ENCODE results near the gene KIFC1. TPM values are rescaled to one million over a fixed set of nuclear protein-coding genes. Genes with fewer than 3 reads are reported as not detected.
A peak's percentile ranks its signal among the peaks of the same experiment; 100 is the strongest.

The KIFC1 gene
- total and polyA plus RNA-seq, 9 of the 15 experiments (the other 6 are each of a cell fraction or from before 2014, with no cell fraction given) = 1.3 to 95.2 (median 76.9) TPM

GRCh38 chr6:33427585-33428223, 36.1 kb downstream of the KIFC1 start (continued):
- no peak for TF ChIP-seq TSC22D4 (tag; IDR thresholded peaks at IDR 0.05)
- TF ChIP-seq MXI1 (IDR thresholded peaks at IDR 0.05; ENCODE audit: low read depth, low read length) = peak; percentile 41; the same call in 1 of the 2 replicates
- TF ChIP-seq USF1 (CRISPR knock-in tag; IDR thresholded peaks at IDR 0.05) = peak; percentile 47
- no peak for TF ChIP-seq SMAD1 (IDR thresholded peaks at IDR 0.05; ENCODE audit: low read depth, low read length, partially characterized antibody)
- TF ChIP-seq CSDE1 (IDR thresholded peaks at IDR 0.05) = peak in 1 of 2 experiments; percentile 22; a peak in 1 of 4 replicates
- TF ChIP-seq THAP12 (CRISPR knock-in tag; IDR thresholded peaks at IDR 0.05) = peak; percentile 61; the same call in 1 of the 2 replicates
- TF ChIP-seq ID3 (CRISPR knock-in tag; IDR thresholded peaks at IDR 0.05) = no peak
- TF ChIP-seq ID3 (tag; IDR thresholded peaks at IDR 0.05) = no peak
- peak; percentile 65 for TF ChIP-seq HNRNPLL (IDR thresholded peaks at IDR 0.05; ENCODE audit: low read depth, low read length, poor library complexity, severe bottlenecking)
- TF ChIP-seq FOXM1 (IDR thresholded peaks at IDR 0.05; ENCODE audit: low read depth) = no peak
- TF ChIP-seq FOXM1 (CRISPR knock-in tag; IDR thresholded peaks at IDR 0.05; ENCODE audit: low read depth) = no peak; the same call in 1 of the 2 replicates
- peak; percentile 52 to 61; a peak in 2 of 4 replicates for TF ChIP-seq SIN3A (IDR thresholded peaks at IDR 0.05; ENCODE audit: borderline replicate concordance in 2 of 2, control insufficient read depth in 1 of 2, low read depth in 2 of 2, low read length in 2 of 2)
- peak; percentile 29; the same call in 1 of the 2 replicates for TF ChIP-seq ESRRA (IDR thresholded peaks at IDR 0.05; ENCODE audit: borderline replicate concordance, low read depth)
- no peak for TF ChIP-seq PYGO2 (tag; IDR thresholded peaks at IDR 0.05)
- peak; percentile 51 for TF ChIP-seq RBBP5 (IDR thresholded peaks at IDR 0.05; ENCODE audit: borderline replicate concordance, insufficient read depth, low read length, poor library complexity, severe bottlenecking)
- peak; percentile 64; the same call in 1 of the 2 replicates for TF ChIP-seq PHF8 (IDR thresholded peaks at IDR 0.05; ENCODE audit: borderline replicate concordance, low read length)
- TF ChIP-seq MTA2 (IDR thresholded peaks at IDR 0.05; ENCODE audit: low read depth) = no peak
- TF ChIP-seq KDM4B (IDR thresholded peaks at IDR 0.05; ENCODE audit: borderline replicate concordance in 2 of 2, low read depth in 1 of 2) = peak in 1 of 2 experiments; percentile 51; a peak in 1 of 4 replicates
- 0 out of 4 replicates have a peak, but pooled peaks of 1 of the 2 experiments have one; percentile 18 for TF ChIP-seq MLLT1 (IDR thresholded peaks at IDR 0.05)
- peak in 2 of 3 experiments; percentile 11 to 21 for TF ChIP-seq YY1 (IDR thresholded peaks at IDR 0.05; ENCODE audit: borderline replicate concordance in 1 of 3, control insufficient read depth in 1 of 3, extremely low read depth in 1 of 3, insufficient read depth in 3 of 3, insufficient read length in 1 of 3, insufficient replicate concordance in 2 of 3, low read depth in 1 of 3, low read length in 2 of 3)
- TF ChIP-seq HLTF (IDR thresholded peaks at IDR 0.05) = no peak
